ENCODE measurements around the gene C3. TPM values are rescaled to one million over a fixed set of nuclear protein-coding genes. Genes with fewer than 3 reads are reported as not detected.

Gene C3
- total and polyA plus RNA-seq, 2 experiments from 2014 or later = 5.1 to 17.7 TPM

- DNase-seq (ENCODE audit: low spot score) (no peak), ATAC-seq (no peak)
- peaks cover 36% of the 10 kb centered on the region for H3K36me3 Mint-ChIP-seq (ENCODE audit: low read depth)
- H3K4me1 Mint-ChIP-seq = no peaks in the 10 kb centered on the region
- Histone ChIP-seq H3K36me3 (ENCODE audit: insufficient read depth) (no peaks in the 10 kb centered on the region), H4K20me1 (replicated peaks; ENCODE audit: insufficient read depth) (no peaks in the 10 kb centered on the region), H3K27me3 (ENCODE audit: insufficient read depth) (peaks cover 20% of the 10 kb centered on the region), H3F3A (replicated peaks; ENCODE audit: low read depth) (no peaks in the 10 kb centered on the region), H2AFZ (no peak overlapping the region), H3K4me1 (ENCODE audit: insufficient read depth) (0 out of 2 replicates have a peak, but pooled peaks cover 2% of the 10 kb centered on the region), H3K79me2 (replicated peaks; ENCODE audit: insufficient read depth) (no peaks in the 10 kb centered on the region), H3K4me2 (no peak overlapping the region), H3K27ac (ENCODE audit: low read depth) (no peak overlapping the region), H3K9me2 (ENCODE audit: insufficient read depth) (no peaks in the 10 kb centered on the region), H3K4me3 (no peak overlapping the region)
- H3K4me3 Mint-ChIP-seq = no peak overlapping the region
- TF ChIP-seq ZNF331 (CRISPR knock-in tag; IDR thresholded peaks at IDR 0.05; ENCODE audit: low read depth) (no peak), POLR2AphosphoS5 (IDR thresholded peaks at IDR 0.05; ENCODE audit: low read depth) (no peak), CREB1 (CRISPR knock-in tag; IDR thresholded peaks at IDR 0.05; ENCODE audit: low read depth) (no peak), STAT1 (IDR thresholded peaks at IDR 0.05; ENCODE audit: unreplicated experiment) (no peak), EZH2 (IDR thresholded peaks at IDR 0.05; ENCODE audit: low read depth, unreplicated experiment) (no peak), ZNF114 (CRISPR knock-in tag; IDR thresholded peaks at IDR 0.05) (no peak)
- TF ChIP-seq, protein P1, sequence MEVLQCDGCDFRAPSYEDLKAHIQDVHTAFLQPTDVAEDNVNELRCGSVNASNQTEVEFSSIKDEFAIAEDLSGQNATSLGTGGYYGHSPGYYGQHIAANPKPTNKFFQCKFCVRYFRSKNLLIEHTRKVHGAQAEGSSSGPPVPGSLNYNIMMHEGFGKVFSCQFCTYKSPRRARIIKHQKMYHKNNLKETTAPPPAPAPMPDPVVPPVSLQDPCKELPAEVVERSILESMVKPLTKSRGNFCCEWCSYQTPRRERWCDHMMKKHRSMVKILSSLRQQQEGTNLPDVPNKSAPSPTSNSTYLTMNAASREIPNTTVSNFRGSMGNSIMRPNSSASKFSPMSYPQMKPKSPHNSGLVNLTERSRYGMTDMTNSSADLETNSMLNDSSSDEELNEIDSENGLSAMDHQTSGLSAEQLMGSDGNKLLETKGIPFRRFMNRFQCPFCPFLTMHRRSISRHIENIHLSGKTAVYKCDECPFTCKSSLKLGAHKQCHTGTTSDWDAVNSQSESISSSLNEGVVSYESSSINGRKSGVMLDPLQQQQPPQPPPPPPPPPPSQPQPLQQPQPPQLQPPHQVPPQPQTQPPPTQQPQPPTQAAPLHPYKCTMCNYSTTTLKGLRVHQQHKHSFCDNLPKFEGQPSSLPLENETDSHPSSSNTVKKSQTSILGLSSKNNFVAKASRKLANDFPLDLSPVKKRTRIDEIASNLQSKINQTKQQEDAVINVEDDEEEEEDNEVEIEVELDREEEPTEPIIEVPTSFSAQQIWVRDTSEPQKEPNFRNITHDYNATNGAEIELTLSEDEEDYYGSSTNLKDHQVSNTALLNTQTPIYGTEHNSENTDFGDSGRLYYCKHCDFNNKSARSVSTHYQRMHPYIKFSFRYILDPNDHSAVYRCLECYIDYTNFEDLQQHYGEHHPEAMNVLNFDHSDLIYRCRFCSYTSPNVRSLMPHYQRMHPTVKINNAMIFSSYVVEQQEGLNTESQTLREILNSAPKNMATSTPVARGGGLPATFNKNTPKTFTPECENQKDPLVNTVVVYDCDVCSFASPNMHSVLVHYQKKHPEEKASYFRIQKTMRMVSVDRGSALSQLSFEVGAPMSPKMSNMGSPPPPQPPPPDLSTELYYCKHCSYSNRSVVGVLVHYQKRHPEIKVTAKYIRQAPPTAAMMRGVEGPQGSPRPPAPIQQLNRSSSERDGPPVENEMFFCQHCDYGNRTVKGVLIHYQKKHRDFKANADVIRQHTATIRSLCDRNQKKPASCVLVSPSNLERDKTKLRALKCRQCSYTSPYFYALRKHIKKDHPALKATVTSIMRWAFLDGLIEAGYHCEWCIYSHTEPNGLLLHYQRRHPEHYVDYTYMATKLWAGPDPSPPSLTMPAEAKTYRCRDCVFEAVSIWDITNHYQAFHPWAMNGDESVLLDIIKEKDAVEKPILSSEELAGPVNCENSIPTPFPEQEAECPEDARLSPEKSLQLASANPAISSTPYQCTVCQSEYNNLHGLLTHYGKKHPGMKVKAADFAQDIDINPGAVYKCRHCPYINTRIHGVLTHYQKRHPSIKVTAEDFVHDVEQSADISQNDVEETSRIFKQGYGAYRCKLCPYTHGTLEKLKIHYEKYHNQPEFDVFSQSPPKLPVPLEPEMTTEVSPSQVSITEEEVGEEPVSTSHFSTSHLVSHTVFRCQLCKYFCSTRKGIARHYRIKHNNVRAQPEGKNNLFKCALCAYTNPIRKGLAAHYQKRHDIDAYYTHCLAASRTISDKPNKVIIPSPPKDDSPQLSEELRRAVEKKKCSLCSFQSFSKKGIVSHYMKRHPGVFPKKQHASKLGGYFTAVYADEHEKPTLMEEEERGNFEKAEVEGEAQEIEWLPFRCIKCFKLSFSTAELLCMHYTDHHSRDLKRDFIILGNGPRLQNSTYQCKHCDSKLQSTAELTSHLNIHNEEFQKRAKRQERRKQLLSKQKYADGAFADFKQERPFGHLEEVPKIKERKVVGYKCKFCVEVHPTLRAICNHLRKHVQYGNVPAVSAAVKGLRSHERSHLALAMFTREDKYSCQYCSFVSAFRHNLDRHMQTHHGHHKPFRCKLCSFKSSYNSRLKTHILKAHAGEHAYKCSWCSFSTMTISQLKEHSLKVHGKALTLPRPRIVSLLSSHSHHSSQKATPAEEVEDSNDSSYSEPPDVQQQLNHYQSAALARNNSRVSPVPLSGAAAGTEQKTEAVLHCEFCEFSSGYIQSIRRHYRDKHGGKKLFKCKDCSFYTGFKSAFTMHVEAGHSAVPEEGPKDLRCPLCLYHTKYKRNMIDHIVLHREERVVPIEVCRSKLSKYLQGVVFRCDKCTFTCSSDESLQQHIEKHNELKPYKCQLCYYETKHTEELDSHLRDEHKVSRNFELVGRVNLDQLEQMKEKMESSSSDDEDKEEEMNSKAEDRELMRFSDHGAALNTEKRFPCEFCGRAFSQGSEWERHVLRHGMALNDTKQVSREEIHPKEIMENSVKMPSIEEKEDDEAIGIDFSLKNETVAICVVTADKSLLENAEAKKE (CRISPR knock-in tag; IDR thresholded peaks at IDR 0.05) = no peak
- TF ChIP-seq, protein P2, sequence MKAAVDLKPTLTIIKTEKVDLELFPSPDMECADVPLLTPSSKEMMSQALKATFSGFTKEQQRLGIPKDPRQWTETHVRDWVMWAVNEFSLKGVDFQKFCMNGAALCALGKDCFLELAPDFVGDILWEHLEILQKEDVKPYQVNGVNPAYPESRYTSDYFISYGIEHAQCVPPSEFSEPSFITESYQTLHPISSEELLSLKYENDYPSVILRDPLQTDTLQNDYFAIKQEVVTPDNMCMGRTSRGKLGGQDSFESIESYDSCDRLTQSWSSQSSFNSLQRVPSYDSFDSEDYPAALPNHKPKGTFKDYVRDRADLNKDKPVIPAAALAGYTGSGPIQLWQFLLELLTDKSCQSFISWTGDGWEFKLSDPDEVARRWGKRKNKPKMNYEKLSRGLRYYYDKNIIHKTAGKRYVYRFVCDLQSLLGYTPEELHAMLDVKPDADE (IDR thresholded peaks at IDR 0.05) = no peak
- no peak overlapping the region for H3K27ac Mint-ChIP-seq
- H3K9me3 Mint-ChIP-seq = peaks cover 96% of the 10 kb centered on the region
- H3K27me3 Mint-ChIP-seq (ENCODE audit: insufficient read depth, low read depth, poor library complexity) = peaks cover 8% of the 10 kb centered on the region
Measured at GRCh38 chr19:6706633-6706958, 13.9 kb downstream of the C3 start.

Data from GM23338 (cell line).